WI38 (cell line): ENCODE measurements around the gene LRRFIP1.

ENCODE experiments used
- H3K4me3 ChIP-seq: 2 replicates; pipeline ENCODE4 v1.5.1; 2011; ENCODE audit warnings: low read depth, mild to moderate bottlenecking, control low read depth, low read length
- CTCF ChIP-seq: IDR thresholded peaks from 2 replicates; pipeline ENCODE4 v1.5.1; 2012; ENCODE audit warnings: low read depth, mild to moderate bottlenecking, control low read depth, low read length

LRRFIP1 gene

DNA sequence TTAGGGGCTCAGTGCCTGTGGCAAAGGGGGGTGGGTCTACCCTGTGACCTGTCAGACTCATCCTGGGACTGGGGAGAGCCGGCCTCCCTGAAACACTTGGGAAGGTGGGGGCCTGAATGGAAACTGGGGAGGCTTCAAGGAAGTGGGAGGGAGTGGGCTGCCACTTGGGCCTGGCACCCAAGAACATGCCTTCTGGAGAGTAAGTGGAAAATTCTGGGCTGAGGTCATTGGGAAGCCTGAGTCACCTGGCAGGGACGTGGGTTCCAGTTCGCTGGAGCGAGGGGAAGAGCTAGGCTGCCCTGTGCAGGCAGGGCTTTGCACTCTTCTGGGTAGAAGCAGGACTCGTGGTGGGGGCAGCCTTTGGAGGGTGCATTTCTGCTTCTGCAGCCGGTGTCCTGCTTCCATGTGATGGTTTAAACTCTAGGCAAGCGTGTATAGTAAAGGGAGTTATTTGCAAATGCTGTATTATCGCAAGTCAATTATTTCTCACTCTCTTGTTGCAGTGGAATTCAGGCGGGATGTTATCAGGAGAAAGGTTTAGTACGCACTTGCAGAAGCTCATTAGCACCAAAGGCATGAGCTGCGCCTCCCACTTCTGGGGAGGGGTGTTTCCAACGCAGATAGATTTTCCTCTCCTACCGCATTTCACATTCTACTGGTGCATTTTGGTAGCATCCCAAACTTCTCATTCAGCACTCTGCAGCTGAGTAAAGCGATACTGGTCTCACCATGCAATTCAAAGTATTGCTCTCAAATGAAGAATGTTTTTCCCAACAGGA, 3.8 kb downstream of the LRRFIP1 start:
- H3K4me3 ChIP-seq: no peak overlapping the region
- no peak for TF ChIP-seq CTCF

- TF ChIP-seq CTCF: no peak
- no peak overlapping the region for H3K4me3 ChIP-seq
Observed at GRCh38 chr2:237631801-237632585, 4.6 kb downstream of the LRRFIP1 start.

DNA sequence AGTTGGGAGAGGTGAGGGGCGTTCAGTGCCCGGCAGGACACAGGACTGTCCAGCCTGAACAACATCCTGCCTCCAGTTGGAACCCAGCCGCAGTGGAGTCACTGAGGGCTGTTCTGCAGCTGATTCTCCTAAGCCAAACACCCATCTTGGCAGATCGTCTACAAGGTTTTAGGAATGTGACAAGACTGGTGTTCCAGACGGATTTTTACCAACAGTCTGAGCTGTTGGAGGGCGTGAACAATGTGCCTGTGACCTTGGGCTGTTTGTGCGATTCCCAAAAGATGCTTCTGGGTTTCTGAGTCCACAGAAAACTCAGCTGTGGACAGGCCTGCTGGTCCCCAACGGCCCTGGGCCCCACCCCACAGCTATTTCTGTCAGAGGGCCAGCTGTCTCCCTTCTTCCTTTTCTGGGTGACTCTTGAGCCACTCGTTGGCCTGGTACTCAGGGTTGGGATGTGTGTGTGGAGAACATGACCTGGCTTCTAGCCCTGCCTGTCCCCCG, 5.7 kb downstream of the LRRFIP1 start:
- no peak overlapping the region for H3K4me3 ChIP-seq
- TF ChIP-seq CTCF: no peak

GRCh38 chr2:237636578-237636977, 9.2 kb downstream of the LRRFIP1 start:
- no peak for TF ChIP-seq CTCF
- no peak overlapping the region for H3K4me3 ChIP-seq

DNA sequence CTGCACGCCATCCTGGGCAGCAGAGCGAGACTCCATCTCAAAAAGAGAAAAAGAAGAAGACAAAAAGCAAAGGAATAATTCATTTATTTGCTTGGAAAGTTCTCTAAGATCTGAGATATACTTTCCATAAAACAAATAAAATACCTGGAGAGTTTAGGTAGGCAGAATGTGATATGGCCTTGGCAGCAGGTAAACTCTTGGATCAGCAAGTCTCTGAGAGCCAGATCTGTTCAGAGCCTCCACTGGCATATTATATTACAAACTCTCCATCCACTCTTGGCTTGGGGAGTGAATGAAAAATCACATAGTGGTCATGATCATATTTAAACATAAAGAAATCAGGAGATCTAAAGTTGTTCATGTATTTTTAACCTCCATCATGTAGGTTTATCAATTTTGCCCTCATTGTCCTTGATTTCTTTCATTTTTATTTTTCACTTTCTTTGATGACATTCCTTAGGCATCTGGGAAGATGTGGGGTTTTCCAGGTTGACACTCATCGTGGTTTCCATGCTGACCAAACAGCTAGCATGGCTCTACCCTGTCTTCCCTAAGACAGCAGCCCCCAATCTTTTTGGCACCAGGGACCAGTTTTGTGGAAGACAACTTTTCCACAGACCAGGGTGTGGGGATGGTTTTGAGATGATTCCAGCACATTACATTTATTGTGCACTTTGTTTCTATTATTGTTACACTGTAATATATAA, 10.2 kb downstream of the LRRFIP1 start:
- no peak for TF ChIP-seq CTCF
- H3K4me3 ChIP-seq: no peak overlapping the region

DNA sequence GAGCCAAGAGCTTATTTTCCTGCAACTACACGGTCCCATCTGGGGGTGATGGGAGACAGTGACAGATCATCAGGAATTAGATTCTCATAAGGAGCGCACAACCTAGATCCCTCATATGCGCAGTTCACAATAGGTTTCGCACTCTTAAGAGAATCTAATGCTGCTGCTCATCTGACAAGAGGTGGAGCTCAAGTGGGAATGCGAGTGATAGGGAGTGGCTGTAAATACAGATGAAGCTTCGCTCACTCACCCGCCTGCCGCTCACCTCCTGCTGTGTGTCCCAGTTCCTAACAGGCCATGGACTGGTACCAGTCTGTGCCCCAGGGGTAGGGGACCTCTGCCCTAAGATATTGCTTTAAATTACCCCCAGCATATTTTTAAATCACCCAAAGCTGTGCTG, 10.8 kb downstream of the LRRFIP1 start:
- no peak for TF ChIP-seq CTCF
- H3K4me3 ChIP-seq: no peak overlapping the region
